HL-60 (cell line): ENCODE data around the gene ADAMTS17.

Experiments used
- DNase-seq, 2 experiments: peaks; one replicate each; pipeline ENCODE4 v3.0.0-alpha.2; 2010 to 2020; ENCODE audit warnings: low read depth in 1 of 2, low spot score in 1 of 2
- H3K27ac ChIP-seq: fragments of 250-450 bp; sonication (Bioruptor Pico); replicated peaks from 2 replicates; pipeline ENCODE4 v1.5.1; 2020; ENCODE audit warnings: mild to moderate bottlenecking, moderate library complexity
- H3K27me3 ChIP-seq: fragments of 250-450 bp; sonication (Bioruptor Pico); 2 replicates; pipeline ENCODE4 v1.5.1; 2021; ENCODE audit warnings: mild to moderate bottlenecking, moderate library complexity; ENCODE audit not compliant: insufficient read depth, poor library complexity, severe bottlenecking
- H3K4me3 ChIP-seq: replicated peaks from 2 replicates; pipeline ENCODE4 v1.5.1; 2011; ENCODE audit warnings: mild to moderate bottlenecking, control low read depth, low read length; ENCODE audit not compliant: insufficient read depth
- CTCF ChIP-seq: IDR thresholded peaks from one replicate; pipeline ENCODE4 v1.5.1; 2011; ENCODE audit warnings: low read length, control low read depth, inconsistent platforms; ENCODE audit not compliant: insufficient read depth
- GABPA ChIP-seq: IDR thresholded peaks from 2 replicates; pipeline ENCODE4 v1.6.1; 2012; ENCODE audit warnings: low read depth
- POLR2AphosphoS5 ChIP-seq: IDR thresholded peaks from 2 replicates; pipeline ENCODE4 v1.6.1; 2012; ENCODE audit warnings: low read depth
- REST ChIP-seq: IDR thresholded peaks from 2 replicates; pipeline ENCODE4 v1.6.1; 2012; ENCODE audit warnings: low read depth; ENCODE audit not compliant: insufficient replicate concordance
- SPI1 ChIP-seq: IDR thresholded peaks from 2 replicates; pipeline ENCODE4 v1.6.1; 2012; ENCODE audit warnings: low read depth, mild to moderate bottlenecking, borderline replicate concordance

The ADAMTS17 gene

GRCh38 chr15:100266166-100266565, 75.6 kb downstream of the ADAMTS17 start:
- DNase-seq = no peak
- TF ChIP-seq POLR2AphosphoS5 (no peak), SPI1 (no peak), CTCF (no peak), REST (no peak), GABPA (no peak)
- Histone ChIP-seq H3K27ac (no peak overlapping the region), H3K4me3 (no peak overlapping the region), H3K27me3 (no peaks in the 10 kb centered on the region)

GRCh38 chr15:100265641-100266035, 76.1 kb downstream of the ADAMTS17 start:
- no peak for DNase-seq
- Histone ChIP-seq H3K27ac (no peak overlapping the region), H3K27me3 (no peaks in the 10 kb centered on the region), H3K4me3 (no peak overlapping the region)
- no peak for TF ChIP-seq GABPA
- no peak for TF ChIP-seq REST
- no peak for TF ChIP-seq POLR2AphosphoS5
- TF ChIP-seq CTCF = no peak
- TF ChIP-seq SPI1 = no peak

- no peak overlapping the region for H3K4me3 ChIP-seq
- no peak overlapping the region for H3K27ac ChIP-seq
- DNase-seq = no peak
- no peaks in the 10 kb centered on the region for H3K27me3 ChIP-seq
- TF ChIP-seq CTCF (no peak), GABPA (no peak), REST (no peak), SPI1 (no peak), POLR2AphosphoS5 (no peak)
Observed at GRCh38 chr15:100264994-100265640, 76.7 kb downstream of the ADAMTS17 start.
